ENCODE results near the gene ZNF322.

Gene ZNF322

DNA sequence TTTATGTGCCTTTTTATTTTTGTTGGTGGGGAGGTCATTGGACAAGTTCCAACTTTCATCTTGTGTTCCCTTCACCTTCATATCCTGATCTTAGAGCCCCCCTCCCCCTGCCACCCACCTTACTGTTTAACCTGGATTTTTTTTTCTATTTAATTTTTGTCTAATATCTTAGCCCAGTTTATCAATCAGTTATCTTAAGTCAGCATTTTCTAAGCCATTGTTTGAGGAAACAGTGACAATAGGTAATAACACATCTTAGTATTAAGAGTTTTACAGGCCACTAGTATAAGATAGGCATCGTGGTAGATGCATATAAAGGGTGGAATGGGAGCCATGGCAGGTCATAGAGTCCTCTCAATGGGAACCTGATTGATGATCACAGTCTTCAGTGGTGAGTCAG, 60.4 kb downstream of the ZNF322 start:
- peaks cover 0 to 17% (median 10%) of the 10 kb centered on the region in 4 donors for H3K4me1 ChIP-seq
- TF ChIP-seq, protein P1, sequence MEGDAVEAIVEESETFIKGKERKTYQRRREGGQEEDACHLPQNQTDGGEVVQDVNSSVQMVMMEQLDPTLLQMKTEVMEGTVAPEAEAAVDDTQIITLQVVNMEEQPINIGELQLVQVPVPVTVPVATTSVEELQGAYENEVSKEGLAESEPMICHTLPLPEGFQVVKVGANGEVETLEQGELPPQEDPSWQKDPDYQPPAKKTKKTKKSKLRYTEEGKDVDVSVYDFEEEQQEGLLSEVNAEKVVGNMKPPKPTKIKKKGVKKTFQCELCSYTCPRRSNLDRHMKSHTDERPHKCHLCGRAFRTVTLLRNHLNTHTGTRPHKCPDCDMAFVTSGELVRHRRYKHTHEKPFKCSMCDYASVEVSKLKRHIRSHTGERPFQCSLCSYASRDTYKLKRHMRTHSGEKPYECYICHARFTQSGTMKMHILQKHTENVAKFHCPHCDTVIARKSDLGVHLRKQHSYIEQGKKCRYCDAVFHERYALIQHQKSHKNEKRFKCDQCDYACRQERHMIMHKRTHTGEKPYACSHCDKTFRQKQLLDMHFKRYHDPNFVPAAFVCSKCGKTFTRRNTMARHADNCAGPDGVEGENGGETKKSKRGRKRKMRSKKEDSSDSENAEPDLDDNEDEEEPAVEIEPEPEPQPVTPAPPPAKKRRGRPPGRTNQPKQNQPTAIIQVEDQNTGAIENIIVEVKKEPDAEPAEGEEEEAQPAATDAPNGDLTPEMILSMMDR (IDR thresholded peaks at IDR 0.05) = no peak
- H3K36me3 ChIP-seq = peaks cover 9 to 28% (median 21%) of the 10 kb centered on the region in 3 donors
- H3K9me3 ChIP-seq = no peaks in the 10 kb centered on the region
- peaks cover 0 to 3% of the 10 kb centered on the region in 2 donors for H3K27me3 ChIP-seq
- intact Hi-C loops (cut with DNase I; ENCODE audit: low total_unique reads) = loop anchor here (5.0 kb wide), 1 partner anchor 257 kb away; no protein-coding TSS in a partner anchor
- H3K27ac ChIP-seq = no peak overlapping the region
- DNase-seq = no peak
- H3K4me3 ChIP-seq = no peak overlapping the region

DNA sequence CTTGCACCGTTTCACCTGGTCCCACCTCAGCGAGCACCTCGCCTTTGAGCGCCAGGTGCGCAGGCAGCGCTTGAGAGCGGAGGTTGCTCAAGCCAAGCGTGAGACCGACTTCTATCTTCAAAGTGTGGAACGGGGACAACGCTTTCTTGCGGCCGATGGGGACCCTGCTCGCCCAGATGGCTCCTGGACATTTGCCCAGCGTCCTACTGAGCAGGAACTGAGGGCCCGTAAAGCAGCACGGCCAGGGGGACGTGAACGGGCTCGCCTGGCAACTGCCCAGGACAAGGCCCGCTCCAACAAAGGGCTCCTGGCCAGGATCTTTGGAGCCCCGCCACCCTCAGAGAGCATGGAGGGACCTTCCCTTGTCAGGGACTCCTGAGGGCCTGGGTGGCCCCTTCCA, 61.3 kb downstream of the ZNF322 start:
- TF ChIP-seq, protein P1 (IDR thresholded peaks at IDR 0.05) = no peak
- H3K4me3 ChIP-seq = no peak overlapping the region
- no peak for DNase-seq

DNA sequence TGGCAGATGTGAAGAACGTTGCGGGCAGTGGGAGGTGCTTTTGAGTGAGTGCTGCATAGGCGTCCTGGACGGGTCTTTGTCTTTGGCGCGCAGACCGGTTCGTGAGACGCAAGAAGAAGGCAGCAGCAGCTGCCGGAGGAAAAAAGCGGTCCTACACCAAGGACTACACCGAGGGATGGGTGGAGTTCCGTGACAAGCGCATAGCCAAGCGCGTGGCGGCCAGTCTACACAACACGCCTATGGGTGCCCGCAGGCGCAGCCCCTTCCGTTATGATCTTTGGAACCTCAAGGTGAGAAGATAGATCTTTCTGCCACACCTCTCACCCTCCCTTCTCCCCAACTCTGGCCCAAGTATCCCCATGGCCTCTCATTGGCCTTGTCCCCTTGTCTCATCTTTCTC, 61.7 kb downstream of the ZNF322 start:
- peaks cover 9 to 28% (median 21%) of the 10 kb centered on the region in 3 donors for H3K36me3 ChIP-seq
- intact Hi-C loops (cut with DNase I; ENCODE audit: low total_unique reads) = loop anchor here (5.0 kb wide), 1 partner anchor 256 kb away; no protein-coding TSS in a partner anchor
- peaks cover 0 to 17% (median 10%) of the 10 kb centered on the region in 4 donors for H3K4me1 ChIP-seq
- peak overlapping the region in 1 of 2 donors; percentile 94 for H3K27ac ChIP-seq
- no peaks in the 10 kb centered on the region for H3K9me3 ChIP-seq
- TF ChIP-seq, protein P1 (IDR thresholded peaks at IDR 0.05) = no peak
- no peak for DNase-seq
- H3K27me3 ChIP-seq = peaks cover 0 to 16% of the 10 kb centered on the region in 2 donors
- H3K4me3 ChIP-seq = peak overlapping the region; percentile 93 to 98

More for the DNA sequence above, 61.3 kb downstream of the ZNF322 start:
- Histone ChIP-seq H3K27me3 (peaks cover 0 to 12% of the 10 kb centered on the region in 2 donors), H3K9me3 (no peaks in the 10 kb centered on the region), H3K36me3 (peaks cover 9 to 28% (median 21%) of the 10 kb centered on the region in 3 donors), H3K27ac (no peak overlapping the region), H3K4me1 (peaks cover 0 to 17% (median 10%) of the 10 kb centered on the region in 4 donors)
- intact Hi-C loops (cut with DNase I; ENCODE audit: low total_unique reads) = loop anchor here (5.0 kb wide), 1 partner anchor 256 kb away; no protein-coding TSS in a partner anchor

DNA sequence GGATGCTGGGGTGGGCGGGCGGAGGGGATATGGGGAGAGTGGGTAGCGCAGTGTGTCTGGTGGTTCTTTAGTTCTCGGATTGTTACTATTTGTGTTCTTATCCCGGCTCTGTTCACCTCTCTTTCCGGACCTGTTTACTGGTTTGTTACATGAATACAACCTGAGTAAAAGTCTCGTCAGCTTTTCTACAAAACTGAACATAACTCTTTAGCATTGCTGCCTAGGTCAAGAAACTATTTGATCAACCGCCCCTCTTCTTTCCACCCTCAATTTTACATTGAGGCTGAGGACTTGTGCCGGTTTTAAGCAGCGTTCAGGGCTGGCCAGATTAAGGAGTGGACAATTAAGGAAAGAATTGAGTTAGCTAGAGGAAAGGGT, 62.2 kb downstream of the ZNF322 start:
- Histone ChIP-seq H3K9me3 (no peaks in the 10 kb centered on the region), H3K4me3 (peak overlapping the region; percentile 93 to 98), H3K36me3 (peaks cover 9 to 28% (median 21%) of the 10 kb centered on the region in 3 donors), H3K27ac (peak overlapping the region; percentile 91 to 94), H3K4me1 (peaks cover 0 to 17% (median 10%) of the 10 kb centered on the region in 4 donors), H3K27me3 (peaks cover 0 to 20% of the 10 kb centered on the region in 2 donors)
- intact Hi-C loops (cut with DNase I; ENCODE audit: low total_unique reads) = loop anchor here (5.0 kb wide), 1 partner anchor 255 kb away; no protein-coding TSS in a partner anchor
- TF ChIP-seq, protein P1 (IDR thresholded peaks at IDR 0.05) = no peak
- DNase-seq = no peak

DNA sequence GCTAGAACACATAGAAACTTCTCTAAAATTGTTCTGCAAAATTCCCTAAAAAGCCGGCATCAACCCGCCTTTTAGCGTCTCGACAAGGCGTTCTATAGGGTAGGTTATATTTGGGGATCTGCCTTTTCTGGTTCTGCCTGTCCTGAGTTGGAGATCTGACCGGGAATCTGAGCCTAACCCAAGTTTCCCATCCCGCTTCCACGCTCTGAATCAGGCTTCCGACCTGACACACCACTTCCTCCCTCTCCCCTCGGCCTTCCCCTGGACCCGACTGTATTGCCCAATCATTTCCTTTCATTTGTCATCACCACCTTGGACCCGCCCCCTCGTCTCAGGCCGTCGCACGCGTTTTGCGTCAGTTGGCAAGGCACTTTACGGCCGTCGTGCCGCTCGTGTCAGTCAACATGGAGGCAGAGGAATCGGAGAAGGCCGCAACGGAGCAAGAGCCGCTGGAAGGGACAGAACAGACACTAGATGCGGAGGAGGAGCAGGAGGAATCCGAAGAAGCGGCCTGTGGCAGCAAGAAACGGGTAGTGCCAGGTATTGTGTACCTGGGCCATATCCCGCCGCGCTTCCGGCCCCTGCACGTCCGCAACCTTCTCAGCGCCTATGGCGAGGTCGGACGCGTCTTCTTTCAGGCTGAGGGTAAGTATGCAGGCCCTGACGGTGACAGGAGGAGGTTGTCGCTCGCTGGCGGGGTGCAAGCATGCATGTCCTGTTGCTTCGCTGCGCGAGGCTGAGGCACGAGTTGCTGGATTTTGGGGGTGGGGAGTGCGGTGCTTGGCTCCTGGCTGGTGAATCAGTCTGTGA, 62.8 kb downstream of the ZNF322 start, which contains the start of gene ABT1:
Gene ABT1 (plus strand): TSS at position 375 of the 810 bp plus-strand sequence. CDS start 30 bp downstream, at position 405.
- peak; percentile 98 to 99 for DNase-seq
- H3K27me3 ChIP-seq = peaks cover 0 to 26% of the 10 kb centered on the region in 2 donors
- peak within 1 kb of the TSS; percentile 91 to 94 for H3K27ac ChIP-seq
- TF ChIP-seq, protein P1 (IDR thresholded peaks at IDR 0.05) = no peak
- peaks cover 9 to 28% (median 21%) of the 10 kb centered on the region in 3 donors for H3K36me3 ChIP-seq
- H3K9me3 ChIP-seq = no peaks in the 10 kb centered on the region
- H3K4me3 ChIP-seq = peak within 1 kb of the TSS; percentile 93 to 98
- peaks cover 0 to 17% (median 10%) of the 10 kb centered on the region in 4 donors for H3K4me1 ChIP-seq
- intact Hi-C loops (cut with DNase I; ENCODE audit: low total_unique reads) = loop anchor here (5.0 kb wide), 1 partner anchor 254 kb away; no protein-coding TSS in a partner anchor

Data from tibial artery (tissue), 4 donors.